H1 (cell line): ENCODE data around the gene ROGDI. TPM values are rescaled to one million over a fixed set of nuclear protein-coding genes. Genes with fewer than 3 reads are reported as not detected.

ENCODE experiments used
- CTCF ChIA-PET: fragments of 300-600 bp; sonication (Branson Sonifier 250); formaldehyde crosslinking; loops from one replicate; lab custom pipeline; 2021; ENCODE audit not compliant: partially characterized antibody; lab: Charles Lee
- POLR2A ChIA-PET: fragments of 300-600 bp; sonication (Branson Sonifier 250); formaldehyde crosslinking; loops from one replicate; lab custom pipeline; 2021; ENCODE audit warnings: inconsistent platforms; ENCODE audit not compliant: partially characterized antibody; lab: Charles Lee
- DNase-seq, 2 experiments: peaks; one replicate each; pipeline versions ENCODE4 v3.0.0 to v3.0.0-alpha.2; 2010 to 2022; ENCODE audit warnings: low spot score in 2 of 2, low read depth in 1 of 2, mixed read lengths in 1 of 2
- FAIRE-seq: peaks from 2 replicates; lab custom pipeline; 2011; peaks lifted over from hg19 to GRCh38; lab: Jason Lieb, UNC
- H2AFZ ChIP-seq: 2 replicates; pipeline ENCODE4 v1.8.1; 2012; ENCODE audit warnings: low read length, inconsistent platforms
- H2AK5ac ChIP-seq: 2 replicates; pipeline ENCODE4 v1.6.1; 2013; ENCODE audit warnings: low read depth, low read length
- H2BK120ac ChIP-seq: replicated peaks from 2 replicates; pipeline ENCODE3; 2013; ENCODE audit warnings: low read depth, low read length, inconsistent platforms
- H2BK12ac ChIP-seq: 2 replicates; pipeline ENCODE4 v1.6.1; 2013; ENCODE audit warnings: low read depth, low read length
- H2BK15ac ChIP-seq: 2 replicates; pipeline ENCODE4 v1.6.1; 2013; ENCODE audit warnings: low read length
- H2BK20ac ChIP-seq: 2 replicates; pipeline ENCODE4 v1.6.1; 2013; ENCODE audit warnings: low read length
- H2BK5ac ChIP-seq: 2 replicates; pipeline ENCODE4 v1.6.1; 2013; ENCODE audit warnings: low read depth, low read length
- H3K14ac ChIP-seq: 2 replicates; pipeline ENCODE4 v1.6.1; 2013; ENCODE audit warnings: inconsistent platforms; ENCODE audit not compliant: insufficient read length
- H3K18ac ChIP-seq: 2 replicates; pipeline ENCODE4 v1.6.1; 2013; ENCODE audit warnings: low read length; ENCODE audit errors: extremely low read depth
- H3K23ac ChIP-seq: 2 replicates; pipeline ENCODE4 v1.6.1; 2013; ENCODE audit warnings: inconsistent platforms; ENCODE audit not compliant: insufficient read length
- H3K23me2 ChIP-seq: 2 replicates; pipeline ENCODE4 v1.6.1; 2013; ENCODE audit warnings: low read depth, low read length
- H3K27ac ChIP-seq: 2 replicates; pipeline ENCODE4 v1.6.1; 2011; ENCODE audit warnings: low read depth, low read length, inconsistent platforms
- H3K27me3 ChIP-seq, 4 experiments: replicated peaks in 1 of 4; 1 replicate in 1 of 4; 2 replicates in 3 of 4; pipeline versions ENCODE4 v1.6.1 to v1.8.1; 2011 to 2013; ENCODE audit warnings: low read length in 3 of 4, mild to moderate bottlenecking in 3 of 4, inconsistent platforms in 2 of 4, mixed read lengths in 2 of 4, moderate library complexity in 1 of 4; ENCODE audit not compliant: control insufficient read depth in 3 of 4, insufficient read depth in 3 of 4; ENCODE audit errors: extremely low read depth in 1 of 4
- H3K36me3 ChIP-seq, 4 experiments: 2 replicates each; pipeline versions ENCODE4 v1.6.1 to v1.8.1; 2011 to 2013; ENCODE audit warnings: mild to moderate bottlenecking in 4 of 4, low read length in 3 of 4, moderate library complexity in 2 of 4, control low read depth in 1 of 4, inconsistent platforms in 1 of 4; ENCODE audit not compliant: insufficient read depth in 4 of 4, control insufficient read depth in 2 of 4
- H3K4ac ChIP-seq: replicated peaks from 2 replicates; pipeline ENCODE3; 2013; ENCODE audit warnings: low read length, low read depth, mixed read lengths, inconsistent platforms; ENCODE audit not compliant: insufficient read length
- H3K4me1 ChIP-seq, 4 experiments: replicated peaks in 1 of 4; 1 replicate in 1 of 4; 2 replicates in 3 of 4; pipeline versions ENCODE4 v1.6.1 to v1.8.1; 2011 to 2013; ENCODE audit warnings: low read length in 3 of 4, inconsistent platforms in 2 of 4, mixed read lengths in 1 of 4; ENCODE audit not compliant: insufficient read depth in 4 of 4, control insufficient read depth in 3 of 4
- H3K4me2 ChIP-seq, 2 experiments: 2 replicates each; pipeline versions ENCODE4 v1.6.1 to v1.8.1; 2011 to 2013; ENCODE audit warnings: low read depth in 2 of 2, low read length in 2 of 2, control low read depth in 1 of 2, inconsistent platforms in 1 of 2, mild to moderate bottlenecking in 1 of 2; ENCODE audit not compliant: insufficient read depth in 1 of 2
- H3K4me3 ChIP-seq, 4 experiments: fragments of 200-600, 300-600 bp in 1 of 4; sonication (generic), shearing (Covaris generic), sonication (Bioruptor Twin) in 1 of 4; 2 replicates each; pipeline versions ENCODE4 v1.5.1 to v1.8.1; 2011 to 2016; ENCODE audit warnings: low read length in 4 of 4, low read depth in 3 of 4, control low read depth in 2 of 4, inconsistent platforms in 2 of 4, mild to moderate bottlenecking in 2 of 4, mixed read lengths in 1 of 4, moderate library complexity in 1 of 4; ENCODE audit not compliant: insufficient read depth in 2 of 4; ENCODE audit errors: extremely low read depth in 1 of 4
- H3K56ac ChIP-seq: replicated peaks from 2 replicates; pipeline ENCODE3; 2013; ENCODE audit warnings: low read depth, mild to moderate bottlenecking, mixed read lengths, low read length, inconsistent platforms; ENCODE audit not compliant: insufficient read length
- H3K79me1 ChIP-seq: 2 replicates; pipeline ENCODE4 v1.6.1; 2013; ENCODE audit warnings: low read depth, low read length, control low read depth
- H3K79me2 ChIP-seq, 2 experiments: 2 replicates each; pipeline versions ENCODE4 v1.6.1 to v1.8.1; 2012 to 2013; ENCODE audit warnings: low read length in 2 of 2, mild to moderate bottlenecking in 2 of 2, inconsistent platforms in 1 of 2; ENCODE audit not compliant: insufficient read depth in 2 of 2, control insufficient read depth in 1 of 2
- H3K9ac ChIP-seq, 4 experiments: replicated peaks in 1 of 4; 1 replicate in 1 of 4; 2 replicates in 3 of 4; pipeline versions ENCODE4 v1.6.1 to v1.8.1; 2011 to 2013; ENCODE audit warnings: low read depth in 3 of 4, low read length in 3 of 4, control low read depth in 2 of 4, mild to moderate bottlenecking in 2 of 4, moderate library complexity in 2 of 4, inconsistent platforms in 1 of 4; ENCODE audit errors: extremely low read depth in 1 of 4
- H3K9me3 ChIP-seq, 2 experiments: 2 replicates each; pipeline versions ENCODE4 v1.6.1 to v1.8.1; 2012 to 2013; ENCODE audit warnings: mild to moderate bottlenecking in 2 of 2, moderate library complexity in 2 of 2, control low read depth in 1 of 2, inconsistent platforms in 1 of 2, low read depth in 1 of 2, low read length in 1 of 2, mixed read lengths in 1 of 2; ENCODE audit not compliant: insufficient read depth in 2 of 2
- H4K20me1 ChIP-seq, 2 experiments: replicated peaks in 1 of 2; 2 replicates each; pipeline versions ENCODE3 to v1.8.1; 2011 to 2013; ENCODE audit warnings: inconsistent platforms in 2 of 2, low read length in 2 of 2, mild to moderate bottlenecking in 1 of 2; ENCODE audit not compliant: insufficient read depth in 2 of 2, control insufficient read depth in 1 of 2
- H4K5ac ChIP-seq: 2 replicates; pipeline ENCODE4 v1.6.1; 2013; ENCODE audit warnings: low read length, low read depth, mixed read lengths, inconsistent platforms; ENCODE audit not compliant: insufficient read length
- H4K8ac ChIP-seq: 2 replicates; pipeline ENCODE4 v1.8.0; 2013; ENCODE audit warnings: mild to moderate bottlenecking, moderate library complexity, low read length, inconsistent platforms; ENCODE audit not compliant: insufficient read depth; ENCODE audit errors: extremely low read depth
- H4K91ac ChIP-seq: replicated peaks from 2 replicates; pipeline ENCODE3; 2013; ENCODE audit warnings: low read length, mixed read lengths, inconsistent platforms; ENCODE audit not compliant: insufficient read length
- CHD2 ChIP-seq: IDR thresholded peaks from 2 replicates; pipeline ENCODE4 v1.6.1; 2012; ENCODE audit warnings: low read length, improper control_type of control experiment
- CREB1 ChIP-seq: IDR thresholded peaks from 2 replicates; pipeline ENCODE4 v1.6.1; 2012; ENCODE audit warnings: inconsistent platforms
- CTBP2 ChIP-seq: IDR thresholded peaks from 2 replicates; pipeline ENCODE4 v1.7.0; 2011; ENCODE audit warnings: borderline replicate concordance, mild to moderate bottlenecking, moderate library complexity, mixed read lengths, low read length; ENCODE audit not compliant: insufficient read depth, insufficient read length
- HDAC2 ChIP-seq, 2 experiments: fragments of 300-600 bp in 1 of 2; sonication (generic) in 1 of 2; IDR thresholded peaks; 2 replicates each; pipeline ENCODE4 v1.6.1; 2011 to 2012; ENCODE audit warnings: low read depth in 2 of 2, low read length in 2 of 2, mild to moderate bottlenecking in 2 of 2, moderate library complexity in 2 of 2, borderline replicate concordance in 1 of 2, inconsistent platforms in 1 of 2
- JUN ChIP-seq: IDR thresholded peaks from 2 replicates; pipeline ENCODE4 v1.6.1; 2011; ENCODE audit warnings: low read depth, mild to moderate bottlenecking, improper control_type of control experiment, low read length
- JUND ChIP-seq: IDR thresholded peaks from 2 replicates; pipeline ENCODE4 v1.6.1; 2011; ENCODE audit warnings: mild to moderate bottlenecking, improper control_type of control experiment, low read length
- KDM1A ChIP-seq: fragments of 200-600, 300-600 bp; sonication (generic); IDR thresholded peaks from 2 replicates; pipeline ENCODE4 v1.7.1; 2016; ENCODE audit warnings: mild to moderate bottlenecking, low read length, borderline replicate concordance
- RNF2 ChIP-seq: fragments of 200-900, 300-1000 bp; sonication (generic); IDR thresholded peaks from 2 replicates; pipeline ENCODE4 v1.7.1; 2016; ENCODE audit warnings: borderline replicate concordance, low read depth, mild to moderate bottlenecking, antibody characterized with exemption, low read length; ENCODE audit not compliant: poor library complexity, severe bottlenecking; ENCODE audit errors: missing control alignments
- SP2 ChIP-seq: IDR thresholded peaks from 2 replicates; pipeline ENCODE4 v1.6.1; 2012; ENCODE audit warnings: mild to moderate bottlenecking, low read length, inconsistent platforms
- SP4 ChIP-seq: IDR thresholded peaks from 2 replicates; pipeline ENCODE4 v1.6.1; 2012; ENCODE audit warnings: low read length, inconsistent platforms
- WGBS, 2 experiments: shearing (Covaris generic) in 1 of 2; methylation state at CpG; one replicate each; pipeline versions ENCODE4 v1.1.6 to v1.1.7; 2013 to 2015; ENCODE audit warnings: low lambda C conversion rate in 2 of 2, mixed read lengths in 2 of 2, inconsistent platforms in 1 of 2, low coverage in 1 of 2, missing lambda C conversion rate in 1 of 2; ENCODE audit not compliant: insufficient replicate concordance in 2 of 2, insufficient coverage in 1 of 2, insufficient read length in 1 of 2; ENCODE audit errors: extremely low coverage in 1 of 2, missing lambda C conversion rate in 1 of 2; 5-methylcytosine and 5-hydroxymethylcytosine counted together
- polyA plus RNA-seq, 7 experiments: library from polyadenylated mRNA; depleted of rRNA in 3 of 7; stranded (reverse) in 5 of 7; unstranded in 2 of 7; fragments of >200 nt in 5 of 7; fragments of 200-250 nt in 2 of 7; gene quantifications; 1 replicate in 5 of 7; 2 replicates in 1 of 7; 4 replicates in 1 of 7; pipeline versions ENCODE4 v1.2.1 to v1.2.3, GENCODE V29; 2011 to 2013; ENCODE audit warnings: missing spikeins in 2 of 7, mixed read lengths in 2 of 7
- total RNA-seq: library from RNA; stranded (reverse); fragmentation: NEBNext Ultra II Directional; extraction: Animal tissue kit (Norgen Biotek cat#: 25700); gene quantifications from 2 replicates; pipeline ENCODE4 v1.2.1, GENCODE V29; 2021

The ROGDI gene
- total and polyA plus RNA-seq, 2 of the 8 experiments (the other 6 are each of a cell fraction or from before 2014, with no cell fraction given) = 27.4 to 68.4 TPM

GRCh38 chr16:4802659-4803287 lies 340 bp upstream of the ROGDI start:
- POLR2A ChIA-PET = interaction anchor here (1.0 to 2.9 kb wide), 14 partner anchors 8 to 116 kb away, joined by 3 to 21 read pairs (median 4); partner anchors contain the start of genes ANKS3, DNAAF8, SEPTIN12 and SMIM22
- no peak overlapping the region for H3K4ac ChIP-seq
- FAIRE-seq = no peak
- H3K23me2 ChIP-seq = peaks cover 8% of the 10 kb centered on the region; the same call in 1 of the 2 replicates
- H3K79me1 ChIP-seq = no peaks in the 10 kb centered on the region
- no peaks in the 10 kb centered on the region for H3K9me3 ChIP-seq
- 1% methylated on average over 42 of the region's 59 CpGs; no CpG with 5 or more reads in 1 of the 2 experiments for WGBS, 2 experiments
- peak overlapping the region; percentile 56 to 84 (median 68); a peak in 6 of 7 replicates for H3K9ac ChIP-seq
- H3K23ac ChIP-seq = no peak overlapping the region
- peaks cover 0 to 14% (median 8%) of the 10 kb centered on the region in 4 experiments; a peak in 4 of 7 replicates for H3K4me1 ChIP-seq
- no peaks in the 10 kb centered on the region for H3K79me2 ChIP-seq
- no peak overlapping the region for H2BK120ac ChIP-seq
- CTCF ChIA-PET = no interaction called here
- peak; percentile 66 to 97 for DNase-seq
- H2AFZ ChIP-seq = no peak overlapping the region
- H2BK12ac ChIP-seq = no peak overlapping the region
- H3K36me3 ChIP-seq = peaks cover 0 to 19% (median 8%) of the 10 kb centered on the region in 4 experiments; a peak in 6 of 8 replicates
- H3K18ac ChIP-seq = peak overlapping the region; percentile 87; the same call in 1 of the 2 replicates
- peak overlapping the region; percentile 67 to 92 for H3K4me2 ChIP-seq
- H2BK20ac ChIP-seq = no peak overlapping the region
- no peak overlapping the region for H2AK5ac ChIP-seq
- H3K27me3 ChIP-seq = no peaks in the 10 kb centered on the region
- H3K27ac ChIP-seq = peak overlapping the region; percentile 70
- peak overlapping the region; percentile 96 for H4K8ac ChIP-seq
- no peak overlapping the region for H4K91ac ChIP-seq
- H3K56ac ChIP-seq = no peak overlapping the region
- H4K5ac ChIP-seq = peak overlapping the region; percentile 73
- peak overlapping the region; percentile 90; the same call in 1 of the 2 replicates for H2BK5ac ChIP-seq
- H2BK15ac ChIP-seq = no peak overlapping the region
- peaks cover 0 to 7% of the 10 kb centered on the region in 2 experiments for H4K20me1 ChIP-seq
- no peak overlapping the region for H3K14ac ChIP-seq
- peak overlapping the region; percentile 63 to 82 (median 78) for H3K4me3 ChIP-seq
- TF ChIP-seq JUND (no peak), SP2 (peak; percentile 70), CHD2 (peak; percentile 87), SP4 (peak; percentile 72), RNF2 (no peak), HDAC2 (IDR thresholded peaks at IDR 0.05; ENCODE audit: borderline replicate concordance in 1 of 2, low read depth in 2 of 2, low read length in 2 of 2) (no peak), KDM1A (no peak), CREB1 (peak; percentile 6; the same call in 1 of the 2 replicates), JUN (no peak), CTBP2 (no peak)
